HCT116 (cell line): ENCODE measurements around the gene KCNQ4. TPM values are rescaled to one million over a fixed set of nuclear protein-coding genes. Genes with fewer than 3 reads are reported as not detected.

Experiments used
- ATAC-seq: fragments of 200-7000 bp; cut with Tn5 transposase; 2 replicates; pipeline ENCODE4 v1.9.1; 2020; ENCODE audit warnings: mild to moderate bottlenecking, moderate library complexity
- BruUV-seq: library from RNA; stranded (reverse); fragments of 400-500 nt; replicated peaks from 2 replicates; lab custom pipeline; 2021; lab: Mats Ljungman, UMichigan
- CTCF ChIA-PET: fragments of 300-600 bp; sonication (Branson Sonifier 250); formaldehyde crosslinking; loops from one replicate; lab custom pipeline; 2021; ENCODE audit warnings: antibody characterized with exemption; lab: Charles Lee
- POLR2A ChIA-PET: fragments of 300-600, 350-600 bp; sonication (Branson Sonifier 250); formaldehyde crosslinking; loops from one replicate; lab custom pipeline; 2021; ENCODE audit warnings: antibody characterized with exemption; lab: Charles Lee
- RAD21 ChIA-PET, 2 experiments: fragments of 300-600 bp; sonication (Branson Sonifier 250); formaldehyde crosslinking; loops; one replicate each; lab custom pipeline; 2023; ENCODE audit warnings: low total read pairs in 2 of 2; ENCODE audit not compliant: uncharacterized antibody in 2 of 2, unreplicated experiment in 2 of 2, low non-redundant PET in 1 of 2; lab: Charles Lee
- DNase-seq: peaks from one replicate; pipeline ENCODE4 v3.0.0-alpha.2; 2010; ENCODE audit warnings: low read depth, low spot score
- H2AFZ ChIP-seq: fragments of 200-600 bp; shearing (Covaris generic), sonication (generic); 2 replicates; pipeline ENCODE4 v1.6.1; 2017; ENCODE audit warnings: low read depth, mixed run types, mixed read lengths, antibody characterized with exemption, low read length; ENCODE audit not compliant: poor library complexity, severe bottlenecking
- H3K27ac ChIP-seq: 2 replicates; pipeline ENCODE4 v1.5.1; 2012; ENCODE audit warnings: low read depth, low read length
- H3K27me3 ChIP-seq: fragments of 200-600 bp; sonication (generic); 2 replicates; pipeline ENCODE4 v1.6.1; 2016; ENCODE audit warnings: mixed run types, low read length, mixed read lengths; ENCODE audit not compliant: insufficient read depth
- H3K36me3 ChIP-seq, 2 experiments: fragments of 200-500 bp in 1 of 2; fragments of 200-600 bp in 1 of 2; sonication (Bioruptor generic) in 1 of 2; sonication (generic) in 1 of 2; 2 replicates each; pipeline versions ENCODE4 v1.5.1 to v1.6.1; 2014 to 2016; ENCODE audit warnings: low read length in 2 of 2, inconsistent platforms in 1 of 2, mixed read lengths in 1 of 2, mixed run types in 1 of 2; ENCODE audit not compliant: insufficient read depth in 2 of 2, control insufficient read depth in 1 of 2
- H3K4me1 ChIP-seq, 2 experiments: fragments of 200-600 bp in 1 of 2; sonication (generic) in 1 of 2; 2 replicates each; pipeline versions ENCODE4 v1.5.1 to v1.6.1; 2012 to 2017; ENCODE audit warnings: low read length in 2 of 2, inconsistent platforms in 1 of 2, mild to moderate bottlenecking in 1 of 2, mixed read lengths in 1 of 2, mixed run types in 1 of 2, moderate library complexity in 1 of 2; ENCODE audit not compliant: insufficient read depth in 2 of 2, control insufficient read depth in 1 of 2
- H3K4me2 ChIP-seq: fragments of 200-600 bp; sonication (generic); 2 replicates; pipeline ENCODE4 v1.6.1; 2017; ENCODE audit warnings: mixed run types, low read length, mixed read lengths
- H3K4me3 ChIP-seq, 2 experiments: fragments of 200-600 bp in 1 of 2; sonication (generic) in 1 of 2; replicated peaks in 1 of 2; 2 replicates each; pipeline ENCODE4 v1.5.1; 2011 to 2016; ENCODE audit warnings: low read length in 2 of 2, control low read depth in 1 of 2, low read depth in 1 of 2, mild to moderate bottlenecking in 1 of 2, mixed read lengths in 1 of 2, mixed run types in 1 of 2
- H3K79me2 ChIP-seq: fragments of 200-600 bp; sonication (generic); 2 replicates; pipeline ENCODE4 v1.6.1; 2017; ENCODE audit warnings: mild to moderate bottlenecking, mixed run types, low read length, moderate library complexity, mixed read lengths; ENCODE audit not compliant: insufficient read depth
- H3K9ac ChIP-seq: fragments of 200-600 bp; sonication (generic); 2 replicates; pipeline ENCODE4 v1.6.1; 2016; ENCODE audit warnings: low read length, mixed read lengths
- H3K9me2 ChIP-seq: fragments of 200-600 bp; sonication (generic), shearing (Covaris generic); 2 replicates; pipeline ENCODE4 v1.6.1; 2017; ENCODE audit warnings: mixed run types, mild to moderate bottlenecking, moderate library complexity; ENCODE audit not compliant: insufficient read depth
- H3K9me3 ChIP-seq, 2 experiments: fragments of 200-500 bp in 1 of 2; fragments of 200-600 bp in 1 of 2; sonication (Bioruptor generic) in 1 of 2; sonication (generic) in 1 of 2; 2 replicates each; pipeline ENCODE4 v1.6.1; 2014 to 2017; ENCODE audit warnings: low read length in 2 of 2, mixed read lengths in 2 of 2, inconsistent platforms in 1 of 2, low read depth in 1 of 2, mild to moderate bottlenecking in 1 of 2, mixed run types in 1 of 2, moderate library complexity in 1 of 2; ENCODE audit not compliant: control insufficient read depth in 1 of 2, insufficient read depth in 1 of 2
- H4K20me1 ChIP-seq: fragments of 200-600 bp; sonication (generic), shearing (Covaris generic); 2 replicates; pipeline ENCODE4 v1.6.1; 2017; ENCODE audit warnings: mixed run types, mild to moderate bottlenecking, moderate library complexity; ENCODE audit not compliant: insufficient read depth
- ATF3 ChIP-seq: IDR thresholded peaks from 2 replicates; pipeline ENCODE4 v1.6.1; 2012
- CTCF ChIP-seq, 3 experiments: fragments of 200-600 bp in 1 of 3; sonication (generic) in 1 of 3; IDR thresholded peaks in 2 of 3; conservative IDR thresholded peaks in 1 of 3; 2 replicates each; pipeline ENCODE4 v1.5.1; 2012 to 2017; ENCODE audit warnings: low read depth in 2 of 3, low read length in 2 of 3, antibody characterized with exemption in 1 of 3, borderline replicate concordance in 1 of 3, control low read depth in 1 of 3, mild to moderate bottlenecking in 1 of 3, mixed read lengths in 1 of 3, mixed run types in 1 of 3, moderate library complexity in 1 of 3; ENCODE audit not compliant: insufficient read depth in 1 of 3
- EGR1 ChIP-seq: IDR thresholded peaks from 2 replicates; pipeline ENCODE4 v1.6.1; 2012; ENCODE audit warnings: low read depth
- ELF1 ChIP-seq: IDR thresholded peaks from 2 replicates; pipeline ENCODE4 v1.6.1; 2012; ENCODE audit warnings: low read depth, borderline replicate concordance
- EZH2phosphoT487 ChIP-seq: fragments of 200-600 bp; IDR thresholded peaks from 2 replicates; pipeline ENCODE4 v1.6.1; 2018; ENCODE audit warnings: antibody characterized with exemption, borderline replicate concordance
- intact Hi-C: fragments of 100-400 bp; cut with micrococcal nuclease; formaldehyde crosslinking; loops from 2 replicates; pipeline ENCODE4 v1.10.0; 2022
- total RNA-seq: library from RNA; stranded (reverse); gene quantifications from one replicate; pipeline ENCODE4 v1.2.1, GENCODE V29; 2021; ENCODE audit not compliant: unreplicated experiment

The KCNQ4 gene
- total RNA-seq, 1 experiment from 2014 or later, result 4.1 TPM

GRCh38 chr1:40860706-40861223 is 77.2 kb downstream of the KCNQ4 start:
- H3K4me3 ChIP-seq, result no peak overlapping the region
- RAD21 ChIA-PET, result interaction anchor here in 1 of 2 experiments (2.7 kb wide), 1 partner anchor 89 kb away, joined by 27 read pairs; no protein-coding TSS in a partner anchor
- H3K4me2 ChIP-seq, result no peak overlapping the region
- H3K9me3 ChIP-seq, result no peaks in the 10 kb centered on the region
- H2AFZ ChIP-seq, result no peak overlapping the region
- DNase-seq, result no peak
- intact Hi-C loops, result no loop called here
- no peaks in the 10 kb centered on the region for H3K27me3 ChIP-seq
- no peaks in the 10 kb centered on the region for H3K79me2 ChIP-seq
- peaks cover 11 to 27% of the 10 kb centered on the region in 2 experiments; a peak in 3 of 4 replicates for H3K4me1 ChIP-seq
- no peaks in the 10 kb centered on the region for H3K36me3 ChIP-seq
- H3K27ac ChIP-seq, result no peak overlapping the region
- POLR2A ChIA-PET, result interaction anchor here (0.6 kb wide), 1 partner anchor 88 kb away, joined by 3 read pairs; no protein-coding TSS in a partner anchor
- TSS peak; percentile 87 for BruUV-seq
- H3K9ac ChIP-seq, result no peak overlapping the region
- TF ChIP-seq EZH2phosphoT487 (no peak), ATF3 (no peak), EGR1 (no peak), ELF1 (no peak), CTCF (IDR thresholded peaks at IDR 0.05 in 2 of 3, conservative IDR thresholded peaks at IDR 0.05 in 1 of 3; ENCODE audit: borderline replicate concordance in 1 of 3, insufficient read depth in 1 of 3, low read depth in 2 of 3, low read length in 2 of 3) (no peak)
- H3K9me2 ChIP-seq, result no peaks in the 10 kb centered on the region
- CTCF ChIA-PET, result no interaction called here
- no peak for ATAC-seq
- no peaks in the 10 kb centered on the region for H4K20me1 ChIP-seq
